Activated T-cell treated with anti-CD3 and anti-CD28 coated beads for 48 hours (primary cell): Measurements from ENCODE around the gene OIT3.

Experiments used
- DNase-seq: peaks from one replicate; pipeline ENCODE4 v3.0.0-alpha.2; 2020; ENCODE audit warnings: low read depth

The OIT3 gene

DNA sequence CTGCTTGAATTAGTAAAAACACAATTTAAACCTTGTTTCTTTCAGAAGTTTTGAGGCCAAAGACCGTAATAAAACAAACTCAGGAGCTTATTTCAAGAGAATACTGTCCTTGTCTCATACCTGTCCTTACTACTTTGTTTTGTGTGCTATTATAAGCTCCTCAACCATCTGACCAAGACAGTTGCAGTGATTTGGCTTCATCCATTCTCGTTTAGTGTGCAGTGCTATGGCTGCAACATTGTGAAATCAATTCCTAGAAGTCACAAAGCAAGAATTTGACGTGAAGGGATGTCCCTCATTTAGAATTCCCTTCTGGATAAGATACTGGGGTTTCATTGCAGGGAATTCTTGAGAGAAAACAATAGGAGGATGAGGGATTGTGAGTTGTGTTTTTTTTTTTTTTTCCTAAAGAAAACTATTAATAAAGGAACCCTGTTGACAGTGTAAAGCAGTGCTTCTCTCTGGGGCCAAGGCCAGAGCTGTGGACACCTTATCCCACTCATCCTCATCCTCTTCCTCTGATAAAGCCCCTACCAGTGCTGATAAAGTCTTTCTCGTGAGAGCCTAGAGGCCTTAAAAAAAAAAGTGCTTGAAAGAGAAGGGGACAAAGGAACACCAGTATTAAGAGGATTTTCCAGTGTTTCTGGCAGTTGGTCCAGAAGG is at the start of gene OIT3:
TSS of gene OIT3 (plus strand) at position 604 of the 663 bp plus-strand sequence. CDS start 60 bp downstream, outside the sequence.
- DNase-seq: no peak

DNA sequence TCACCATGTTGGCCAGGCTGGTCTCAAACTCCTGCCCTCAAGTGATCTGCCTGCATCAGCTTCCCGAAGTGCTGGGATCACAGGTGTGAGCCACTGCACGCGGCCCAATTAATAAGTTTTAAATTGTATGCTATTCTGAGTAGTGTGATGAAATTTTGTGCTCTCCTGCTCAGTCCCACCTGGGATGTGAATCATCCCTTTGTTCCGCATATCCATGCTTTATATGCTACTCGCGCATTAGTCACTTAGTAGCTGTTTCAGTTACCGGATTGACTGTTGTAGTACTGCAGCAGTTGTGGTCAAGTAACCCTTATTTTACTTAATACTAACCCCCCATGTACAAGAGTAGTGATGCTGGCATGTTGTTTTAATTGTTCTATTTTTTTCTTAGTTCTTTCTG is 47.3 kb upstream of the OIT3 start:
- no peak for DNase-seq

DNA sequence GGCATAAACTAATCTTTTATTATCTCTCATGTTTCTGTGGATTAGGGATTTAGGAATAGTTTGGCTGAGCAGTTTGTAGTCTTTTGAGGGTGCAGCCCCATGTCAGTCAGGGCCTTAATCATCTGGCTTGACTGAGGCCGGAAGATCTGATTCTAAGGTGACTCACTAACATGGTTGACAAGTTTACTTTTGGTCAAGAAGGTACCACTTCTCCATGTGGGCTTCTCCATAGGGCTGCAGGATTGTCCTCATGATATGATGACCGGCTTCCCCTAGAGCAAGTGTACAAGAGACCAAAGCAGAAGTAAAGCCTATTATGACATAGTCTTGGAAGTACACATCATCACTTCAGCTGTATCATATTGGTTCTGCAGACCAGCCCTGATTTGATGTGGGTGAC is 45.9 kb upstream of the OIT3 start:
- DNase-seq: no peak

DNA sequence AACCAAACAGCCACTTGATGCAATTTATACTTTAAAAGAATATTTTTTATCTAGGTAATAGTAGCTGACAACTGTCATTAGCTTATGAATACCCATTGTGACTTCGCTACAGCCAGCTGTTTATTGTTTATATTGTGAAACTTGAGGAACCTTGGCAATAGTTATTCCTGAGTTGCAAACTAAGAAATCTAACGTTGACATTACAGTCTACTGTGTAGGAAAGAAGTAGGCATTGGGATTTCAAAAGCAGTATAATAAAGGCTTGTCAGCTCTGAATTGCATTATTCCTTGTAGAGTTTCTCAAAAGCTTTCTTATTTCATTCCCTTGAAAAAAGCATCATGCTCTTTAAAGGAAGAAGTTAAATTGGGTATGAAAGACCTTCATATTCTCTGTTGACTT is 42.7 kb upstream of the OIT3 start:
- DNase-seq: no peak

DNA sequence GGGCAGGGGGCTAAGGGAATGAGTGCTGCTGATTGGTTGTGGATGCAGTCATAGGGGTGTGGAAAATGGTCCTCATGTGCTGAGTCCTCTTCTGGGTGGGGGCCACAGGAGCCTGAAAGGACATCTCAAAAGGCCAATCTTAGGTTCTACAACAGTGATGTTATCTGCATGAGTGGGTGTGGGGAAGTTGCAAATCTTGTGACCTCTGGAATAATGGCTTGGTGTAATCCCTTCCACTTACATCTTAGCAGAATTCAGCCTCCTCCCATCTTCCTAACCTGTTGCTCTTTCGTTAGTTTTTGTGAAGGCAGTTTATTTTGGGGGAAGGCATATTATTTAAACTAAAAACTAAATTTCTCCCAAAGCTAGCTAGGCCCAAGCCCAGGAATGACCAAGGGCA is 42.0 kb upstream of the OIT3 start:
- DNase-seq: no peak

DNA sequence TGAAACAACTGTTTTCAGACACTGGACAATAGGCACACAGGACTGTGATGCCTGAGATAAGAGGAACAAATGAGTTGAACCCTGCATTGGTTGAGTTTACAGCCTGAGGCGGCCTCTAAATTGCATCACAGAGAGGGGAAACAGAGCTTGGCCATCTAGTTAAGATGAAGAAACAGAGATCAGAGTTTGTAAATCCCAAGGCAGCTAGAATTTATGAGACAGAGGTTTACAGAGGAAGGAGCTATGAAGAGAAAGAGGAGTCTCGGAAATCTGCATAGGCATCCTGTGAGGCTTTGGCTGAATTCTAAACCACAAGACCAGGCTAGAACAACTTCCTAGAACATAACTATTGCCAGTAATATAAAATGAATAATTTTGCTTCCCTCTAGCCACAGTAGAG is 41.0 kb upstream of the OIT3 start:
- no peak for DNase-seq

DNA sequence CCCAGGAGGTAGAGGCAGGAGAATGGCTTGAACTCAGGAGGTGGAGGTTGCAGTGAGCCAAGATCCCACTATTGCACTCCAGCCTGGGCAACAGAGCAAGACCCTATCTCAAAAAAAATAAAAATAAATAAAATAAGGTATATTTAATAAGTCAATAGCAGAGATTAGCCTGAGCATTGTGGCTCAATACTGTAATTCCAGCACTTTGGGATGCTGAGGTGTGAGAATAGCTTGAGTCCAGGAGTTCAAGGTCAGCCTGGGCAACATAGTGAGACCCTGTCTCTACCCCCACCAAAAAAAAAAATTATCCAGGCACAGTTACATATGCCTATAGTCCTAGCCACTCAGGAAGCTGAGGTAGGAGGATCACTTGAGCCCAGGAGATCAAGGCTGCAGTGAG is 38.4 kb upstream of the OIT3 start:
- no peak for DNase-seq

DNA sequence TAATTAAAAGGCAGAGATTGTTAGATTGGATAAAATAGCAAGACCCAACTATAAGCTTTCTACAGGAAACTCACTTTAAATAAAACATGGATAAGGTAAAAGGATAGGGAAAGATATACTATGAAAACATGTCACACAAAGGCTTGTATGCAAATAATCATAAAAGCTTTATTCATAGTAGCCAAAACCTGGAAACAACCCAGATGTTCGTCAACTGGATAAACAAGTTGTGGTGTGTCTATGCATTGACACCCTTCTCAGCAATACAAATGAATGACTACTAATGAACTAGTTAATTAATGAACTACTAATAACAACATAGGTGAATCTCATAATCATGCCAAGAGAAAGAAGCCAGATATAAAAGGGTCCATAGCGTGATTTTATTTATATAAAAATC is 37.7 kb upstream of the OIT3 start:
- DNase-seq: no peak

DNA sequence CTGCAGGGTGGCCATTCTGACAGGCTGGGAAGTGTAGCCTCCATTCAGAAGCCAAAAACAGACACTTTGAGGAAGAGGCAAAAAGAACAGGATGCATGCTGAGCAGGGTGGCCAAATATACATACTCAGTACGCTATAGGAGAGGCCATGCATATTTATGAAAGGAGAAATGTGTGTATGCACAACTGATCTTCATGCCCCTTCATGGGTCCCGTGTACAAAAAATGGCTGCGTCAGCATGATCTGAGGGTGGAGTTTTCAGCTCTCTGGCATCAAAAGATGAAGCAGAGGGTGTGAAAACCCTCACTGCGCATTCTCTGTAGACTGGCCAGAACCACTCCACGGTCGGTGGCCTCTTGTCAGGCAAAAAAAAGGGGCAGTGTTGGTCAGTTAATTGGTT is 35.5 kb upstream of the OIT3 start:
- DNase-seq: no peak

DNA sequence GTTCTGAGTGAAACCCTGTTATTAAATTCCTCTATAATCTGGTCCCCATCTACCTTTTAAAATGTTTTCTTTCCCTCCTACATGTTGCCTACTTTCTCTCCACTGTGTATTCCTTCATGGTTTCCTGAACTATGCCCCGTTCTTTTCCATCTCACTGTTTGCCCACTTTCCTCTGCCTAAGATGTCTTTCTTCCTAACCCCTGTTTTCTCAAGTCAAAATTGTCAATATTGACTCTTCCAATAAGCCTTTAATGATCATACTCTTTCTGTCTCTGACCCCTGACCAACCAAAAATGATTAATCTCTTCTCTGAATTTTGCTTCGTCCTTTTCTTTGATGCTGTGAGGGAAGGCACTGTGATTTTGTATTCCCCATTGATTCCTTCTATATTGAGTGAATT is 30.6 kb upstream of the OIT3 start:
- no peak for DNase-seq

DNA sequence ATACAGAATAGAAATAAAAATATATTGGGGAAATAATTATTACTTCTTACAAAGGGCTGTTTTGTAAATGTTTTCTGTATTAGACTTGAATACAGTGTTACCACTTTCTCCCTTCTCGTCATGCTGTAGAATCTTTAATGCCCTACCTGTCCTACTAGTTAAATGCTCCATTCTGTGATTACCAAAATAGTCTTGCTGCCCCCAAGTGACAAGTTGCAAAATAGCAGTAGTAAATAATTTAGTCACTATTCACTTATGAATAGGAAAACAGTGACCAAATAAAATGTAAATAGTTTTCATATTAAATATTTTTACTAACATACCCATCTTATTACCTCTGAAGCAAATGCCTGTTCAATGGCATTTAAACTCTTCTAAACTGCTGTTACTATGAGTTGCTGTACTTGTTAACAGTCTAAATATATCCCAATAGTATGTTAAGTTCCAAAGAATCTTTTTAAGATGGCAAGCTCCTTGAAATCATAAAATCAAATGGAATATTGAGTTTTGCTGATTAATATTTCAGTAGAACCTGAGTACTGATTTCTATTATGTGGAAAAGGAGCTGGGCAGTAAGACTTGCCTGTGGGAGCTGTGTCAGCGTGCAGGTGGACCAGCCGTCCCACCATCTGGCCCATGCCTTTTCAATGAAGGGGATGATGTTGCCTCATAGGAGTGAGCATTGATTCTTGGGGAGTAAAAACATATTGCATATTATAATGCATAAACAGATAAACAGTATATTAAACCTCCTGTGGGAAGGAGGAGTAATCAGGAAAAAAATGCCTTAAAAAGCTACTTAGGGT is 18.1 kb upstream of the OIT3 start:
- DNase-seq: no peak

DNA sequence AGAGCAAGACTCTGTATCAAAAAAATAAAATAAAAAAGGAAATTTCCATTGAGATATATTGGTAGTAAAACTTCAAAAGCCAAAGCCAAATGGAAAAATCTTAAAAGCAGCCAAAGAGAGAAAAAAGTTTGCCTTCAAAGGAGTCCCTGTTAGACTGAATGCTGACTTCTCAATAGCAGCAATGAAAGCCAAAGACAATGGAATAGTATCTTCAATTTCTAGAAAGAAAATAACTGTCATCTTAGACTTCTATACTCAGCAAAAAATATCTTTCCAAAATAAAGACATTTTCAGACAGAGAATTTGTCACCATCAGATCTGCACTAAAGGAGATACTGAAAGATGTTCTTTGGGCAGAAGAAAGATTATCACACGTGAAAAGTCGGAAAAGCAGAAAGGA is 14.3 kb upstream of the OIT3 start:
- DNase-seq: no peak

DNA sequence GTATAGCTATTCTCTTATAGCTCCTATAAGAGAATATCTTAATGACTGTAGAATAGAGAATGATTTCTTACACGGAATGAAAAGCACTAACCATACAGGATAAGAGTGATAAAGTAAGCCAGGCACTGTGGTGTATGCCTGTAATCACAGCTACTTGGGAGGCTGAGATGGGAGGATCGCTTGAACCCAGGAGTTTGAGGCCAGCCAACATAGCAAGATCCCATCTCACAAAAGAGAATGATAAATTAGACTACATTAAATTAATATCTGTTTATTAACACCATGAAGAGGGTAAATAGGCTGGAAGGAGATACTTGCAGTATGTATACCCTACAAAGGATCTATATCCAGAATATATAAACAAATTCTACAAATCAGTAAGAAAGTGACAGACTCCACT is 12.2 kb upstream of the OIT3 start:
- DNase-seq: no peak

DNA sequence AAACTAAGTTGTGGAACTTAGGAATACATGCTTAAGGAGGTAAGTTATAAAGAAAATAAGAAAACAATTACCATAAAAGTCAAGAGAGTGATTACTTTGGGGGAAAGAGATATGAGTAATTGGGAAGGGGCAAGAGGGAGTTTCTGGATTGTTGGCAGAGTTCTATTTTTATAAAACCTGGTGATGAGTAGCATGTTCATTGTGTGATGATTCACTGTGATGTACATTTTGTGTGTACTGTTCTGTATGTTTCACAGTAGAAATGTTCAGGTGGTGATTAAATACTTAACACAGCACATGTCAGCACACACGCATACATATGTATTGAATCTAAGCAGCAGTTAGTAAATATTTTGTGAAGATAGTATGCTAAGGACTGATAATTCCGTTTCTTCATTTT is 9.7 kb upstream of the OIT3 start:
- DNase-seq: no peak

DNA sequence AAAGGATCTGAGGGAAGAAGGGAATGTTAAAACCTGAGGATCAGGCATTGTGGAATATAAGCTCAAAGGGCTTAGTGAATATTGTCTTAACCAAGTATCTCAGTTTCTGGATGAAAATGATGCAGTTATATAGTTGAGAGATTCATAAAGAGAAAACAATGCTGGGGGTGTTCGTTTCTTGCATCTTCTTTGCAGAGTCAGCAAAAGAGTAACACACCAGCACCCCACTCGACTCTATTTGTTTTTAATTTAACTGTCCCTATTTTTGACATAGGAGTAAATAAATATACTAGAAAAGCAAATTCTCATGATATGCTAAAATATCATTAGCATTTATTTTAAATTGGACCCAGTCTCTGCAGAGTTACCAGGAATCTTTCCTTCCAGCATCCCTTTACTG is 7.6 kb upstream of the OIT3 start:
- no peak for DNase-seq

DNA sequence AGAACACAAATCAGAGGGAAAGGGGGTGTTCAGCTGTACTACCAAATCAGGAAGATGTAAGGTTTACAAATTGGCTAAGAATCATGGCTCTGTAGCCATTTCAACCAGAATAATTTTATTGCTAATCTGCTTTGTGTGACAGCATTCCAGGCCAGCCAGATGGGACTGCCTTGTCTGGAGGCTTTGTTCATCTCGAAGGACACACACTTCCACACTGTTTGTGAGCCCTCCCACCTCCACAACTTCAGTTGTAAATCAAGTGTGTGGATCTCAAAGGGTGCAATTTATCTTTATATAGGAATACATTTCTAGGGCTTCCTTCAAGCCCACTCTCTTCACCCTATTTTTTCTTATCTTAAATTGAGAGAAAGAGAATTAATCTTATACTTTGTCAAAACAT is 6.9 kb upstream of the OIT3 start:
- DNase-seq: no peak

DNA sequence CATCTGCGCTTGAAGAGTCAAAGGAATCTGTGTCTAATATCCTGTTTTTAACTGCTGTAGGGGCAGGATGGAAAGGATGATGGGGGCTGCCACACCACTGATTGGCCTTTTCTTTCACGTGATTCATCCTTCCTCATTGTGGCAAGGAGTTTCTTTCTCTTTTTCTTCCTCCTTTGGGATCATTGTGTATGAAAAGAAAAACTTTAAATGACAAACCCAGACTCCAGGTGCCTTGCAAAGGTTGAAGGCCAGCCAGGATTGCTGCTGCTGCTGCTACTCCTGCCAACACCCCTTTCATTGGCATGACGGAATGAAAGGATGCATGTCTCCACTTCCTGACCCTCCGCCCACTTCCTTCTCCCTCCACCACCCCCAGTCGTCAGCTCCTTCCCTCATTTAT is 6.5 kb upstream of the OIT3 start:
- DNase-seq: no peak

DNA sequence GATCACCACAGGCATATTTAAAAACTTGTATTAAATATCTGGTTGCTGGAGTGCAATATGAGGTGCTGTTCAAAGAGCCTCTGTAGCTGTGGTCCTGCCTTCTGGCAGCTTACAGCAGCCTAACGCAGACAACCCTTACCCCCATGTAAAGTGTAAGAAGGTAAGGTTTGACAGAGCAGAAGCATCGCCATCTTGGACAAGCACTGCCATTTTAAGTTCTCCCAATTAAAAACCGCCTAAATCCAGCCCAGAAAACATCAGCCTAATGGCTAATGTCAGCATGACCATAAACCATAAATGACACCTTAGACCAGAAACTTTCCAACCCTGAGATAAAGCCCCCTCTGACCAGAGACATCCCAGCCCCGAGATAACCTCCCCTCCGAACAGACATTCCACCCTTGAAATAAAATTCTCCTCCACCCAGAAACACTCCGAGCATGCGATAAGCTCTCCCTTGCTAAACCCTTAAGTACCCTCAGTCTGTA is 5.3 kb upstream of the OIT3 start:
- DNase-seq: no peak

DNA sequence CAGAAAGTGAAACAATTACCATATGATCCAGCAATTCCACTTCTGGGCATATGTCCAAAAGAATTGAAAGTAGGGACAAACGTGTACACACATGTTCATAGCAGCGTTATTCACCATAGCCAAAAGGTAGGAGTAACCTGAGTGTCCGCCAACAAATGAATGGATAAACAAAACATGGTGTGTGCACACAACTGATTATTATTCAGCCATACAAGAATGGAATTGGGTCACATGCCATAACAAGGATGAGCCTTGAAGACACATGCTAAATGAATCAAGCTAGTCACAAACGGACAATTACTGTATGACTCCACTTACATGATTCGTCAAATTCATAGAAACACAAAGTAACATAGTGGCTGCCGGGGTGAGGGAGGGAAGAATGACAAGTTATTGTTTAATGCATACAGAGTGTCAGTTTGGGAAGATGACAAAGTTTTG is 4.1 kb upstream of the OIT3 start:
- DNase-seq: no peak

DNA sequence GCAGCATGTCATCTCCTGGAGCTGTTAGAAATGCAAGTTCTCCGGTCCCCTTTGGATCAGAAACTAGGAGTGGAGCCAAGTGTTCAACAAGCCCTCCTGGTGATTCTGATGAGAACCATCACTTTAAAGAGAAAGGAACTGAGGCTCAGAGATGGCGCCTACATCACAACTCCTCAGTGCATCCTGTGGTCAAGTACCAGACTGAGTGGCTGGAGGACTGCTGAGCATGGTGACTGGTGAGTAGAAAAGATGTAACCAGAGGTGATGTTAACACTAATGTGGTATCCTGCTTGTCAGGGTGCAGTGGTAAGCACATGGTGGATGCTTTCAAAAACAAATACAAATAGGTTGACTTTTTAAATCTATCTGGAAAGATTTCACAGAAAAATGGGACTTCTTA is 3.5 kb upstream of the OIT3 start:
- no peak for DNase-seq

DNA sequence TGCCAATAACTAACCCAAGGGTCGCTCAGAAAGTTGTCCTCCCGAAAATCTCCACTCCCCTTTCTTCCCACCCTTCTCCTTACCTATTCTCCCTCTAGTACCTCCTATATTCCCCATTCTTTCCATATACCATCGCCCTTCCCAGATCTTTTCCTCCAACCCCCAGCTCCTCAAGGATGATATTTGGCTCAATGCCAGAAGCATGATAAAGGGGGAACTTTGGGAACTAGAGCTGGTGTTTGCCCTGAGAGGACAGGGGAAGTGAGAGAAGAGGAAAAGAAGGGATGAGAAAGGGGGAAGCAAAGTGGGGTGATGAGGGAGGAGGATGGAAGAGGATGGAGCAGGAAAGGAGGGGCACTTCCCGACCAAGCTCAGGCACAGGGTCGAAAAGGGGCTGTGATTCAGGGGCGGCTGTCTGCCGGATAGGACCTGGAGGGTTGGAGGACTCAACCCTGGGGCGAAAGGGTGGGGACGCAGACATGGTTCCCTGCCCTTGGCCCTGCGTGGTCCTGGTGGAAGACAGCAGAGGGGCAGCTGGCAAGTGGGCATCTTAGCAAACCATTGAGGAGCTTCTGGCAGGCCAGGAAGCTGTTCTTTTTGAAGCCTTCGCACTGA is 1.8 kb downstream of the OIT3 start:
- DNase-seq: no peak

DNA sequence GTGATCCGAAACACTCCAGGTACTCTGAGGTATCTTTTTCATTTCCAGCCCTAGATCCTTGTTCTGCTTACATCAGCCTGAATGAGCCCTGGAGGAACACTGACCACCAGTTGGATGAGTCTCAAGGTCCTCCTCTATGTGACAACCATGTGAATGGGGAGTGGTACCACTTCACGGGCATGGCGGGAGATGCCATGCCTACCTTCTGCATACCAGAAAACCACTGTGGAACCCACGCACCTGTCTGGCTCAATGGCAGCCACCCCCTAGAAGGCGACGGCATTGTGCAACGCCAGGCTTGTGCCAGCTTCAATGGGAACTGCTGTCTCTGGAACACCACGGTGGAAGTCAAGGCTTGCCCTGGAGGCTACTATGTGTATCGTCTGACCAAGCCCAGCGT is 5.1 kb downstream of the OIT3 start:
- no peak for DNase-seq

DNA sequence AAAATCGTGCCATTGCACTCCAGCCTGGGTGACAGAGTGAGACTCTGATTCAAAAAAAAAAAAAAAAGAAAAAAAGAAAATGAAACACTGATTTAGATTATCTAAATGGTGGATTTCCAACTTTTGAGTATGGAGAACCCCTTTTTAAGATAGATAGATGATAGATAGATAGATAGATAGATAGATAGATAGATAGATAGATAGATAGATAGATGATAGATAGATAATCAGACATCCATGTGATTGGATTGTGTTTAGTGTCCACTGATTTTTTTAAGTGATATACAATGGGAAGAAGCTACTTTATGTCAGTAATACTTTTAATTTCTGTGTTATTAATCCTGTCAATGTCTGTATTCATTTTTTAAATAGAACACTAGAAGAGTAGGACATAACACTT is 6.0 kb downstream of the OIT3 start:
- DNase-seq: no peak
